Measurements from ENCODE around the gene HAUS2.

GRCh38 chr15:42595626-42596240 lies 47.1 kb downstream of the HAUS2 start:
- TF ChIP-seq EZH2 (IDR thresholded peaks at IDR 0.05; ENCODE audit: insufficient read depth, low read length) (no peak), CTCF (IDR thresholded peaks at IDR 0.05; ENCODE audit: insufficient read depth, low read depth, low read length) (no peak)
